SK-N-SH treated with all-trans-retinoic acid at 6 μM for 48 hours (cell line): ENCODE results near the gene EPN3.

Experiments used
- ARNTL ChIP-seq: fragments of 450-650 bp; formaldehyde crosslinking; IDR thresholded peaks from 2 replicates; pipeline ENCODE4 v1.5.0; 2020; ENCODE audit warnings: low read depth, mild to moderate bottlenecking, moderate library complexity, borderline replicate concordance
- BACH2 ChIP-seq: fragments of 250-450 bp; sonication (Bioruptor Pico); IDR thresholded peaks from 2 replicates; pipeline ENCODE4 v1.9.0; 2021; ENCODE audit warnings: mild to moderate bottlenecking, borderline replicate concordance
- ZFP3 ChIP-seq: fragments of 250-450 bp; sonication (Bioruptor Pico); IDR thresholded peaks from 2 replicates; pipeline ENCODE4 v1.5.0; 2020; ENCODE audit warnings: mild to moderate bottlenecking, moderate library complexity

GRCh38 chr17:50586421-50587247, 54.1 kb downstream of the EPN3 start:
- no peak for TF ChIP-seq ARNTL (CRISPR knock-in tag)
- no peak for TF ChIP-seq BACH2 (CRISPR knock-in tag)
- TF ChIP-seq ZFP3 (CRISPR knock-in tag), result no peak
